WTC11 (cell line): ENCODE results near the gene CXCL14. TPM values are rescaled to one million over a fixed set of nuclear protein-coding genes. Genes with fewer than 3 reads are reported as not detected.

Experiments
- ATAC-seq: fragments of 200-7000 bp; cut with Tn5 transposase; 2 replicates; pipeline ENCODE4 v1.10.0; 2021; ENCODE audit warnings: mild to moderate bottlenecking, moderate library complexity
- CTCF ChIA-PET: fragments of 300-600 bp; sonication (Branson Sonifier 250); formaldehyde crosslinking; loops from one replicate; lab custom pipeline; 2021; ENCODE audit warnings: antibody characterized with exemption; lab: Charles Lee
- POLR2A ChIA-PET: fragments of 350-600 bp; sonication (Branson Sonifier 250); formaldehyde crosslinking; loops from one replicate; lab custom pipeline; 2021; ENCODE audit warnings: antibody characterized with exemption; lab: Charles Lee
- DNase-seq: peaks from one replicate; pipeline ENCODE4 v3.0.0; 2021; ENCODE audit warnings: low spot score
- H3K27ac Mint-ChIP-seq: 2 replicates; pipeline ENCODE4 v1.8.0; 2021; ENCODE audit warnings: mixed read lengths
- H3K27me3 Mint-ChIP-seq: 2 replicates; pipeline ENCODE4 v1.8.0; 2021; ENCODE audit warnings: low read depth, mild to moderate bottlenecking, moderate library complexity, mixed read lengths
- H3K36me3 Mint-ChIP-seq: 2 replicates; pipeline ENCODE4 v1.8.0; 2021; ENCODE audit warnings: mixed read lengths
- H3K4me1 Mint-ChIP-seq: 2 replicates; pipeline ENCODE4 v1.8.0; 2022; ENCODE audit warnings: mixed read lengths
- H3K4me3 Mint-ChIP-seq: 2 replicates; pipeline ENCODE4 v1.8.0; 2021; ENCODE audit warnings: mild to moderate bottlenecking, moderate library complexity, mixed read lengths
- H3K9me3 Mint-ChIP-seq: 2 replicates; pipeline ENCODE4 v1.8.0; 2021; ENCODE audit warnings: mixed read lengths
- CREB1 ChIP-seq: sonication (generic); formaldehyde crosslinking; IDR thresholded peaks from 2 replicates; pipeline ENCODE4 v1.8.0; 2023; ENCODE audit warnings: mild to moderate bottlenecking, missing genetic modification reagents
- CTCF ChIP-seq: fragments of 200-600 bp; IDR thresholded peaks from 2 replicates; pipeline ENCODE4 v1.8.0; 2022; ENCODE audit warnings: antibody characterized with exemption
- E2F1 ChIP-seq: sonication (generic); formaldehyde crosslinking; IDR thresholded peaks from 2 replicates; pipeline ENCODE4 v1.8.0; 2022; ENCODE audit warnings: mild to moderate bottlenecking, missing genetic modification reagents
- ETV6 ChIP-seq: sonication (generic); formaldehyde crosslinking; IDR thresholded peaks from 2 replicates; pipeline ENCODE4 v1.8.1; 2022; ENCODE audit warnings: mild to moderate bottlenecking, missing genetic modification reagents
- FOXK1 ChIP-seq: sonication (generic); formaldehyde crosslinking; IDR thresholded peaks from 2 replicates; pipeline ENCODE4 v1.8.0; 2022; ENCODE audit warnings: mild to moderate bottlenecking, moderate library complexity, missing genetic modification reagents
- NFATC4 ChIP-seq: fragments of 250-450 bp; sonication (Bioruptor Pico); IDR thresholded peaks from 2 replicates; pipeline ENCODE4 v1.9.0; 2021; ENCODE audit warnings: mild to moderate bottlenecking
- NFE2L1 ChIP-seq: sonication (generic); formaldehyde crosslinking; IDR thresholded peaks from 2 replicates; pipeline ENCODE4 v1.8.1; 2023; ENCODE audit warnings: missing genetic modification reagents
- SMAD3 ChIP-seq: sonication (generic); formaldehyde crosslinking; IDR thresholded peaks from 2 replicates; pipeline ENCODE4 v1.8.0; 2022; ENCODE audit warnings: missing genetic modification reagents, mild to moderate bottlenecking, borderline replicate concordance
- SOX15 ChIP-seq: fragments of 250-450 bp; sonication (Bioruptor Pico); IDR thresholded peaks from 2 replicates; pipeline ENCODE4 v1.9.0; 2021; ENCODE audit warnings: mild to moderate bottlenecking
- SP1 ChIP-seq: sonication (generic); formaldehyde crosslinking; conservative IDR thresholded peaks from 2 replicates; pipeline ENCODE4 v1.8.1; 2022; ENCODE audit warnings: missing genetic modification reagents
- ZNF263 ChIP-seq: sonication (generic); formaldehyde crosslinking; IDR thresholded peaks from 2 replicates; pipeline ENCODE4 v1.8.1; 2022; ENCODE audit warnings: low read depth, mild to moderate bottlenecking, moderate library complexity, missing genetic modification reagents
- ZNF317 ChIP-seq: sonication (generic); formaldehyde crosslinking; IDR thresholded peaks from 2 replicates; pipeline ENCODE4 v1.8.1; 2023; ENCODE audit warnings: low read depth, mild to moderate bottlenecking, moderate library complexity, missing genetic modification reagents, borderline replicate concordance
- ZNF396 ChIP-seq: fragments of 250-450 bp; sonication (Bioruptor Pico); IDR thresholded peaks from 2 replicates; pipeline ENCODE4 v1.8.0; 2021; ENCODE audit warnings: mild to moderate bottlenecking, moderate library complexity, borderline replicate concordance
- ZNF512 ChIP-seq: sonication (generic); formaldehyde crosslinking; IDR thresholded peaks from 2 replicates; pipeline ENCODE4 v1.8.1; 2022; ENCODE audit warnings: missing genetic modification reagents, borderline replicate concordance
- total RNA-seq: library from RNA; stranded (reverse); gene quantifications from 3 replicates; pipeline ENCODE4 v1.2.3, GENCODE V29; 2021

Gene CXCL14
- total RNA-seq, 1 experiment from 2014 or later, result 0.87 TPM

GRCh38 chr5:135553688-135554462 is 24.9 kb downstream of the CXCL14 start:
- H3K27me3 Mint-ChIP-seq, result peaks cover 60% of the 10 kb centered on the region
- H3K4me1 Mint-ChIP-seq, result 0 out of 2 replicates have a peak, but pooled peaks cover 3% of the 10 kb centered on the region
- DNase-seq (peak; percentile 66), ATAC-seq (peak; percentile 85)
- no peaks in the 10 kb centered on the region for H3K9me3 Mint-ChIP-seq
- ChIA-PET POLR2A (interaction anchor here (1.3 kb wide), 1 partner anchor 13 kb away, joined by 4 read pairs; no protein-coding TSS in a partner anchor), CTCF (interaction anchor here (0.6 to 12.2 kb wide), 43 partner anchors 8 to 501 kb away, joined by 3 to 524 read pairs (median 4); partner anchors contain the start of genes CXCL14, NEUROG1 and SLC25A48)
- H3K27ac Mint-ChIP-seq, result no peak overlapping the region
- H3K4me3 Mint-ChIP-seq, result no peak overlapping the region
- TF ChIP-seq ZNF512 (CRISPR knock-in tag) (no peak), FOXK1 (CRISPR knock-in tag) (no peak), CREB1 (CRISPR knock-in tag) (no peak), NFATC4 (CRISPR knock-in tag) (no peak), ZNF263 (CRISPR knock-in tag) (no peak), CTCF (no peak; the same call in 1 of the 2 replicates), E2F1 (no peak), ZNF396 (CRISPR knock-in tag) (no peak), SP1 (CRISPR knock-in tag) (no peak), SOX15 (CRISPR knock-in tag) (no peak), SMAD3 (CRISPR knock-in tag) (no peak), ZNF317 (CRISPR knock-in tag) (no peak), NFE2L1 (CRISPR knock-in tag) (no peak)
- H3K36me3 Mint-ChIP-seq, result no peaks in the 10 kb centered on the region

- ATAC-seq, result peak; percentile 80
Observed at GRCh38 chr5:135551593-135552447, 27.0 kb downstream of the CXCL14 start.

More at GRCh38 chr5:135551593-135552447, 27.0 kb downstream of the CXCL14 start:
- H3K4me1 Mint-ChIP-seq, result 0 out of 2 replicates have a peak, but pooled peaks cover 3% of the 10 kb centered on the region
- H3K27ac Mint-ChIP-seq, result no peak overlapping the region
- H3K9me3 Mint-ChIP-seq, result no peaks in the 10 kb centered on the region
- TF ChIP-seq CTCF, result peak; percentile 63
- no peak for TF ChIP-seq ETV6 (CRISPR knock-in tag)
- DNase-seq, result peak; percentile 79
- no peak overlapping the region for H3K4me3 Mint-ChIP-seq
- POLR2A ChIA-PET, result interaction anchor here (1.1 kb wide), 1 partner anchor 85 kb away, joined by 3 read pairs; no protein-coding TSS in a partner anchor
- CTCF ChIA-PET, result interaction anchor here (0.7 to 12.2 kb wide), 19 partner anchors 10 to 328 kb away, joined by 3 to 524 read pairs (median 6); partner anchors contain the start of genes CXCL14 and NEUROG1
- peaks cover 69% of the 10 kb centered on the region for H3K27me3 Mint-ChIP-seq
- no peaks in the 10 kb centered on the region for H3K36me3 Mint-ChIP-seq
